GM20431 (cell line): ENCODE measurements around the gene PAQR6.

Experiments
- in situ Hi-C: fragments of 300-500 bp; cut with MseI, MboI; formaldehyde crosslinking; loops from one replicate; pipeline ENCODE4 v1.15.0; 2020; ENCODE audit warnings: low sequenced_read_pairs; ENCODE audit not compliant: unreplicated experiment

Gene PAQR6

GRCh38 chr1:156203331-156203730, 44.5 kb downstream of the PAQR6 start:
- in situ Hi-C loops = no loop called here

DNA sequence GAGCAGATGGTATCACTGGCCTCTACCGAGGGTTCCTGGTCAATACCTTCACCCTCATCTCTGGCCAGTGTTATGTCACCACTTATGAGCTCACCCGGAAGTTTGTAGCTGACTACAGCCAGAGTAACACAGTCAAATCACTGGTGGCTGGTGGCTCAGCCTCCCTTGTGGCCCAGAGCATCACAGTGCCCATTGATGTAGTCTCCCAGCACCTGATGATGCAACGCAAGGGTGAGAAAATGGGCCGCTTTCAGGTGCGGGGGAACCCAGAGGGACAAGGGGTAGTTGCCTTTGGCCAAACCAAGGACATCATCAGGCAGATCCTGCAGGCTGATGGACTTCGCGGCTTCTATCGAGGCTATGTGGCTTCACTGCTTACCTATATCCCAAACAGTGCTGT, 47.8 kb downstream of the PAQR6 start:
- in situ Hi-C loops = no loop called here

GRCh38 chr1:156198831-156199349, 49.0 kb downstream of the PAQR6 start:
- in situ Hi-C loops = no loop called here

DNA sequence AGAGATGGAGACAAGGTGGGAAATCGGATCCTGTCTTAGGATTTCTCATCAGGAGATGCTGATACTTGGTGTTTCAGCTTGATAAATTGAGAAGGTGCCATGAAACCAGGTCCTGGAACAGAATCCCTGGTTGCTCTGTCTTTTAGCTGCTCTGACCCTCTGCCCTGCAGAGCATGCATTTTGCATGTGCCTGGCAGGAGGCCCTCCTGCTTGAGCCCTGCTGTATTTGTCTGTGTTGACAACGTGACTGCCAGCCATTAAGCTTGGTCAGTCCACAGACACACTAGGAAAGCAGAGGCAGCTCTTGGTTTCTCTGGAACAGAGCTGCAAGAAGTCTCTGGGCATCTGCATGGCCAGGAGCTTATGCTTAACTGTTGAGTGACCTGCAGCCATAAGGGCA, 51.4 kb downstream of the PAQR6 start:
- in situ Hi-C loops = no loop called here

DNA sequence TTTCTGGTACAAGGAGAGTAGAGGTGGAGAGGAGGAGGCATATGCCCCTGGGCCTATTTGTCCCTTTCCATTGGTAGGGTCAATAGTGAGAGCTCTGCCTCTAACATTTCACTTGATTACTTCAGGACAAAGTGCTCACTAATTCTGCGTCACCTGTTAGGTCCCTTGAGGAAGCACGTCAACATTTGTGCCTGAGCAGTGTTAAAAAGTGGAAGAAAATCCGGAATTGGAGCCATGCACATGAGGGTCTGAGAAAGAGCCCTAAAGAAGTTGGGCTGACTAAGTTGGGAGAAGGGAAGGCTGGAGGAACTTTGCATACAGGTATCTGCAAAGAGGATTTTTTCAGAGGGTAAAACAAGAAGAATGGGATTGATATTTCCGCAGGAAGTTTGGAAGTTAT, 52.0 kb downstream of the PAQR6 start:
- in situ Hi-C loops = no loop called here

GRCh38 chr1:156194300-156194652, 53.6 kb downstream of the PAQR6 start:
- in situ Hi-C loops = no loop called here

DNA sequence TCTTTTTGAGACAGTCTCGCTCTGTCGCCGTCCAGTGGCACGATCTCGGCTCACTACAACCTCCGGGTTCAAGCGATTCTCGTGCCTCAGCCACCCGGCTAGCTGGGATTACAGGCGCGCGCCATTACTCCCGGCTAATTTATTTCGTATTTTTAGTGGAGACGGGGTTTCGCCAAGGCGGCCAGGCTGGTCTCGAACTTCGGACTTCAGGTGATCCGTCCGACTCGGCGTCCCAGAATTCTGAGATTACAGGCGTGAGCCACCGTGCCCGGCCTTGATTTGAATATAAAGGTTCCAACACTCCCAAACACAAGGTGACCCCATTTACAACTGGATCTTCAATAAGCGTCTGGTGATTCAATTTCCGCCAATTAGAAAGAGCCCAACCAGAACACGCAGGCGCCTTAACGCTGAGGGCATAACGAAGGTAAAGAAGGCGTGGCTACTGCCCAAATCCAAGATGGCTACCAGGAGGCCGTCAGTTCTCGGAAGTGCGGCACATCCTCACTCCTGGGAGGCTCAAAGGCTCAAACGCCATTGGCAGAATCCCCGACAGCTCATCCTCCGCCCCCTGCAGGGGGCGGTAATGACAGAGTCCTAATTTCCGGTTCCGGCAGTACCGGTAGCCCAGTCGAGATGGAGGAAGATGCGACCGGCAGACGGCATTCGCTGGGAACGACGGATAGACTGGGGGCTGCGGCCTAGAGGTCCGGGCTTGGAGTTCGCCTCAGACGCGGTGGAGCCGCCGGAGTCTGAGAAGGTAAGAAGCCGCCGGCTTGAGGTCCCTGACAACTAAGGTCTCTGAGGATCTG, 54.2 kb downstream of the PAQR6 start, which contains the start of gene SLC25A44:
Gene SLC25A44 (plus strand): TSS at position 617 of the 812 bp plus-strand sequence. CDS start 5,744 bp downstream, outside the sequence.
- in situ Hi-C loops = no loop called here
